ENCODE measurements around the gene SLX9.

- TF ChIP-seq POLR2A (IDR thresholded peaks at IDR 0.05) (no peak), CTCF (IDR thresholded peaks at IDR 0.05) (no peak), POLR2AphosphoS5 (IDR thresholded peaks at IDR 0.05; ENCODE audit: insufficient read depth in 1 of 2, low read depth in 1 of 2) (no peak)
These were observed 77.5 kb downstream of the SLX9 start for GRCh38 chr21:45017039-45017960.
